Activated CD4-positive, alpha-beta T cell treated with anti-CD3 and anti-CD28 coated beads for 36 hours (primary cell): ENCODE data around the gene CRMP1. TPM values are rescaled to one million over a fixed set of nuclear protein-coding genes. Genes with fewer than 3 reads are reported as not detected.

Experiments
- ATAC-seq: fragments of 200-7000 bp; cut with Tn5 transposase; one replicate; pipeline ENCODE4 v1.10.0; 2021; ENCODE audit warnings: mild to moderate bottlenecking, moderate library complexity
- CTCF ChIA-PET: fragments of 350-600 bp; sonication (Branson Sonifier 250); formaldehyde crosslinking; loops from one replicate; lab custom pipeline; 2021; ENCODE audit warnings: antibody characterized with exemption; lab: Charles Lee
- POLR2A ChIA-PET: fragments of 350-600 bp; sonication (Branson Sonifier 250); formaldehyde crosslinking; loops from one replicate; lab custom pipeline; 2021; ENCODE audit warnings: antibody characterized with exemption, inconsistent platforms; lab: Charles Lee
- DNase-seq: peaks from one replicate; pipeline ENCODE4 v3.0.0-alpha.2; 2020
- H3K27ac Mint-ChIP-seq: one replicate; pipeline ENCODE4 v1.8.0; 2021; ENCODE audit warnings: mixed read lengths
- H3K27me3 Mint-ChIP-seq: one replicate; pipeline ENCODE4 v1.8.0; 2021; ENCODE audit warnings: mixed read lengths
- H3K36me3 Mint-ChIP-seq: one replicate; pipeline ENCODE4 v1.8.0; 2021; ENCODE audit warnings: low read depth, mixed read lengths
- H3K4me1 Mint-ChIP-seq: one replicate; pipeline ENCODE4 v1.8.0; 2021; ENCODE audit warnings: mixed read lengths
- H3K4me3 Mint-ChIP-seq: one replicate; pipeline ENCODE4 v1.8.0; 2021; ENCODE audit warnings: mild to moderate bottlenecking, moderate library complexity, mixed read lengths
- H3K9me3 Mint-ChIP-seq: one replicate; pipeline ENCODE4 v1.8.0; 2021; ENCODE audit warnings: low read depth, mixed read lengths
- intact Hi-C, 2 experiments: fragments of 100-400 bp; cut with DNase I in 1 of 2; cut with micrococcal nuclease in 1 of 2; formaldehyde crosslinking; loops; one replicate each; pipeline versions ENCODE4 v1.14.2 to v1.15.1; 2022 to 2024; cut with DNase I, micrococcal nuclease
- total RNA-seq, 2 experiments: library from RNA; stranded (reverse); gene quantifications; one replicate each; pipeline ENCODE4 v1.2.3, GENCODE V29; 2021

The CRMP1 gene
- total RNA-seq, 2 experiments from 2014 or later: not detected

DNA sequence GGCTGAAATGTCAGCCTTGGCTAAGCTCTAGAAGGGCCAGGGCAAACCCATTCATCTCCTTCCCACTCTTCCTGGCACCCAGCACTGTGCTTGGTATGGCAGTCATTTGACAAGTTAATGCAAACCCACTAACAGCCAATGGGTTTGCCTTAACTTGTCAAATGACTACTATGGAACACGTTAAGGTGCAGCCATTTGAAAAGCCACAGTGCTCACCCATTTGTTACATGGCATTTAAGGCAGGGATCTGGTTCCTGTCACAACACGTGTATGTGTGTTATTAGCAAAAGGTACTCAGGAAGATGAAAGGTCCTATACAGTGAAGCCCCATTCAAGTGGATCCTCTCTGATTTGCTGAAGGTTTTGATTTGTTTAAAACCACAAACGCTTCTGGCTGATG lies 7.2 kb downstream of the CRMP1 start:
- H3K36me3 Mint-ChIP-seq: no peaks in the 10 kb centered on the region
- no peak overlapping the region for H3K4me3 Mint-ChIP-seq
- DNase-seq (no peak), ATAC-seq (no peak)
- CTCF ChIA-PET: no interaction called here
- no peak overlapping the region for H3K27ac Mint-ChIP-seq
- no peaks in the 10 kb centered on the region for H3K9me3 Mint-ChIP-seq
- POLR2A ChIA-PET: no interaction called here
- peaks cover 3% of the 10 kb centered on the region for H3K4me1 Mint-ChIP-seq
- peaks cover 58% of the 10 kb centered on the region for H3K27me3 Mint-ChIP-seq
- intact Hi-C loops: loop anchor here in 1 of 2 experiments (1.0 kb wide), 1 partner anchor 16 kb away; no protein-coding TSS in a partner anchor

DNA sequence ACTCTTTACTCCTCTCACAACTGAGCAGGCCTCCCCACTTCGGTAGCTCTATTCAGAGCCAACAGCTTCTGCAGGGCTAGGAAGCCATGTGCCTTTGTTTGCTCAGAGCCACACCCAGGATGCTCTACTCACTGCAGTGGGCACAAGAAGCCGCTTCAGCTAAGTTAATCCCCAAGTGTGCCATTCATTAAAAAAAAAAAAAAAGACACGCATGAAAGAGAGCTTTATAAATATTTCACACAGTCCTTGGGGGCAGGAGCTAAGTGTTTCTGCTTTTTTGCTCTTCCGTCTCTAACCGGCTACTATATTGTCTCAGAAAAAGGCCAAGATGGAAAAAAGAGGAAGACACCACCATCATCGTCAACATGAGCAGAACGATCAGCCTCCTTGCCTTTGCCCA lies 8.1 kb downstream of the CRMP1 start:
- intact Hi-C loops: loop anchor here in 1 of 2 experiments (1.0 kb wide), 1 partner anchor 17 kb away; no protein-coding TSS in a partner anchor
- ChIA-PET POLR2A (no interaction called here), CTCF (no interaction called here)
- Mint-ChIP-seq H3K4me1 (peaks cover 3% of the 10 kb centered on the region), H3K36me3 (no peaks in the 10 kb centered on the region), H3K27ac (no peak overlapping the region), H3K4me3 (no peak overlapping the region), H3K27me3 (peaks cover 54% of the 10 kb centered on the region), H3K9me3 (no peaks in the 10 kb centered on the region)
- ATAC-seq: no peak
- DNase-seq: no peak

DNA sequence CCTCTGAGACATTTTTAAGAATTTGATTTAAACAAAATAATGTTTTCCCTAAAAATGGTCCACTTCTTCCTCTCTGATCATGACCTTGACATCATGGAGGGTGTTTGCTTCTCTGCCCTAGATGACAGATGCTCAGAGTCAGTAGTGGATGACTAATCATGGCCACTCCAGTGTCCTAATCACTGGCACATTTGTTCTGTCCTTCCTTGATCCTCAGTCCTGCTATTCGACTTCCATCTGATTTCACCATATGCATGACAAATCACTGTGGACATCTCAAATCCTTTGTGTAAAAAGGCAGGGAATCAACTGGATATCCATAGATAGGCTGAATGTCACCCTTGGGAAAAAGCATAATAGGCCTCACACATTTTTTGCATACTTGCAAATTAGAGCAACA lies 9.0 kb downstream of the CRMP1 start:
- POLR2A ChIA-PET: no interaction called here
- intact Hi-C loops: no loop called here
- Mint-ChIP-seq H3K36me3 (no peaks in the 10 kb centered on the region), H3K27ac (no peak overlapping the region), H3K4me3 (no peak overlapping the region), H3K4me1 (peaks cover 2% of the 10 kb centered on the region), H3K27me3 (peaks cover 49% of the 10 kb centered on the region), H3K9me3 (no peaks in the 10 kb centered on the region)
- DNase-seq (no peak), ATAC-seq (no peak)
- CTCF ChIA-PET: no interaction called here

DNA sequence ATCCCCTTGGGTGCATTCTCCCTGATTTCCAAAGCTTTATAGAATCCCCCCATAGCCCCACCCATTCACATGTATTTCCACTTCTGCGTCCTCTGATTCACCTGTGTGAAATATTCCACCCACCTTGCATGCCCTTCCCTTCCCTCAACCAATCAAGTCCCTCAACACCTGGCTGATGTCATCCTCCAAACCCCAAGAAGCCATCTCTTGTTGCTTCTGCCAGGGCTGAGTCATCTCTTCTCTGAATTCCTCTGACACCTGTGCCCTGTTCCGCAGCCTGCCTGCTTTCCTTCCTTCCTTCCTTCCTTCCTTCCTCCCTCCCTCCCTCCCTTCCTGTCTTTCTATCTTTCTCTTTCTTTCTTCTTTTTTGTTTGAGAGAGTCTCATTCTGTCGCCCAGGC lies 9.9 kb downstream of the CRMP1 start:
- ChIA-PET POLR2A (no interaction called here), CTCF (no interaction called here)
- Mint-ChIP-seq H3K27ac (no peak overlapping the region), H3K4me3 (no peak overlapping the region), H3K27me3 (peaks cover 46% of the 10 kb centered on the region), H3K9me3 (no peaks in the 10 kb centered on the region), H3K4me1 (no peaks in the 10 kb centered on the region), H3K36me3 (no peaks in the 10 kb centered on the region)
- intact Hi-C loops: no loop called here
- ATAC-seq (no peak), DNase-seq (no peak)

DNA sequence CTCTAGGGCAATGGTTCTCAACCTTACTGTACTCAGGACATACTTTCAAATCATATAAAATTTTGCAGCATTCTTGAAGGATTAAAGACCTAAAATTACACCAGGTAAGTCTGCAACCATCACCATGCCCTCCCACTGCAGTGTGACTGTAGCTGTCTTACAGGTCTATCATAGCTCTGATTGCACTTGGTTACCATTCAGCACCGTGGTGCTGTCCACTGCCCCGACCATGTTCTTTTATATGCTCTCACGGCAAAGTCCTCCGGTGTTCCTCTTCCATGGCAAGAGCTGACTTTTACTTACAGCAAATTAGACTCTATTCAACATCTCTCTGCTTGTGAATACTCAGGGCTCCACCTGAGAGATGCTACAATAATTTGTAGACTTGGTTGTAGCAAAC lies 11.5 kb downstream of the CRMP1 start:
- no peaks in the 10 kb centered on the region for H3K9me3 Mint-ChIP-seq
- ChIA-PET CTCF (interaction anchor here (0.8 kb wide), 1 partner anchor 17 kb away, joined by 3 read pairs; no protein-coding TSS in a partner anchor), POLR2A (no interaction called here)
- no peaks in the 10 kb centered on the region for H3K36me3 Mint-ChIP-seq
- no peaks in the 10 kb centered on the region for H3K4me1 Mint-ChIP-seq
- DNase-seq: no peak
- no peak for ATAC-seq
- H3K4me3 Mint-ChIP-seq: no peak overlapping the region
- H3K27ac Mint-ChIP-seq: no peak overlapping the region
- H3K27me3 Mint-ChIP-seq: peaks cover 39% of the 10 kb centered on the region
- intact Hi-C loops: no loop called here

DNA sequence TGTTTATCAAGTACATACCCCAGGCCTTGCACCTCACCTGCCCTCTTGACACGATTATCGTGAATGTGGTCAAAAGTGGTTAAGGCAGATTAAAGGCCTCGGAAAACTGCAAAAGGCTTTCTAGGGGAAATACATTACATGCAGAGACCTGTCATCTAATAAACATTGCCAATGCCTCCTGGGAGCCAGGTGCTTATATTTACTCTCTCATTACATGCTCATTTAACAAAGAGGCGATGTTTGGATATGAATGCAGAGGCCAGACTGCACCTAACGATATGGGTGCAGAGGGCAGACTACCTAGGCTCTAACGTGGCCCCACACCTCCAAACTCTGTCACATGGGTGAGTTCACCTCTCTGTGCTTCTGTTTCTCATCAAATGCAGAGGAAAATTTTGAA lies 14.5 kb downstream of the CRMP1 start:
- intact Hi-C loops: no loop called here
- DNase-seq (no peak), ATAC-seq (no peak)
- POLR2A ChIA-PET: no interaction called here
- H3K4me1 Mint-ChIP-seq: no peaks in the 10 kb centered on the region
- H3K4me3 Mint-ChIP-seq: no peak overlapping the region
- peaks cover 24% of the 10 kb centered on the region for H3K27me3 Mint-ChIP-seq
- no peaks in the 10 kb centered on the region for H3K36me3 Mint-ChIP-seq
- CTCF ChIA-PET: no interaction called here
- no peak overlapping the region for H3K27ac Mint-ChIP-seq
- H3K9me3 Mint-ChIP-seq: no peaks in the 10 kb centered on the region

DNA sequence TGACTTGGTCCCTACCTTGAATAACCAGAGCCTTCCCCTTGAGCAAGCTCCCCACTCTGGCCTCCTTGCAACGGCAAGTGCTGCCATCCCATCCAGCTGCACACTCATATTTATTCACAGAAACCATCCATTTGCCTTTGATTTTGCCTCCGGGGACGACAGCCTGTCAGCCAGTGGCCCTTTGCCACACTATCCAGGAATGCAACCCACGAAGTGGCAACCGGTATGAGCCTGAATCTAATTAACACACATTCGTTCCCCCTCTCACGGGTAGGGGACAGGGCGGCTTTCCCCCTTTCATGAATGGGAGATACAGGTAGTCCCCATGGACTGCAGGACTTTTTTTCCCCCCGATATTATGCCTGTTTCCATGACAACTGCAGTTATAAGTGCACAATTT lies 15.5 kb downstream of the CRMP1 start:
- no peaks in the 10 kb centered on the region for H3K9me3 Mint-ChIP-seq
- DNase-seq (no peak), ATAC-seq (no peak)
- H3K4me3 Mint-ChIP-seq: no peak overlapping the region
- ChIA-PET CTCF (no interaction called here), POLR2A (no interaction called here)
- no peak overlapping the region for H3K27ac Mint-ChIP-seq
- H3K27me3 Mint-ChIP-seq: peaks cover 21% of the 10 kb centered on the region
- no peaks in the 10 kb centered on the region for H3K4me1 Mint-ChIP-seq
- H3K36me3 Mint-ChIP-seq: no peaks in the 10 kb centered on the region
- intact Hi-C loops: no loop called here

DNA sequence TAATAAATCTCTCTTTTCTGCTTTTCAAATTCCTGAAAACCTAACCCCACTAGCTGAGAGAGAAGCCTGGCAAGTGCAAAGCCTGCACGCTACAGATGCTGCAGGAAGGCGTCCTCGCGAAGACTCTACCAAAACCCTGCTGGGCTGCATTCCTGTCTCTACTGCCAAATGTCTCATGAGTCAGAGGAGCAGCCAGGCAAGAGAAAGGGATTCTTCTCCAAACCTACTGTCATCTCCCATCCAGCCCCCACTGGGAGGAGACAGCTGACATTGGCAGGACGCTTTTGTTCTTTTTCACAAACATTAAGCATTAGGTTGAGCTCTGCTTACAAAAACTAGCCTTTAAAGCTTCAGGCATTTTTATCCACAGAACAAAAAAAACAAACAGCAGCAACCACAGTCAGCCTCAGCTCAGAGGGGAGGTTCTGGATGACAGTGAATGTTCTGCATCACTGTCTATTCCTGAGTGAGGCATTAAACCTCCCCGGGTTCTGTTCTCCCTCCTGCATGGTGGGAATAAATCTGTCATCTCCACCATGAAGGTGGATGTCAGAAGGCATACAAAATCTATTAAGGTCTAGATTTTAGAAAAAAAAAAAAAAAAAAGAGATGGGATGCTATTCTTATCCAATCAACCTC lies 18.0 kb downstream of the CRMP1 start:
- intact Hi-C loops: no loop called here
- H3K4me3 Mint-ChIP-seq: no peak overlapping the region

DNA sequence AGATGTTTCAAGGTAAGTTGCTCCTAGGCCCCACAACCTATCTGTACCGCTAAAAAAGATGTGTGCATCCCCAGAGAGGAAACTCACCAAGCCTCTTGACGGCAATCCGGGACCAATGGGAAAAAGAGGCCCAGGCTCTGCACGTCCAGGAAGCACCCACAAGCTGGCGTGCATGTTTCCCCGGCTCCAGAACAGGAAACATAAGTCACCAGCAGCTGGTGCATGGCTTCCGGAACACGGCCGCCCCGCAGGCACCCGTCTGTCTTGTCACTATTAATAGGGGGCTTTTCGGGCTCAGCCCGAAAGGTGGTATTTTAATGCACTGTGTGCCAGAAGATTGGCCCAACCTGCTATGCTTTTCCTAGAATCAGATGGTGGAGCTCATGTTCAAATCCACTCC lies 22.2 kb downstream of the CRMP1 start:
- H3K27me3 Mint-ChIP-seq: peaks cover 16% of the 10 kb centered on the region
- no peak overlapping the region for H3K27ac Mint-ChIP-seq
- intact Hi-C loops: no loop called here
- no peak overlapping the region for H3K4me3 Mint-ChIP-seq
- ChIA-PET POLR2A (no interaction called here), CTCF (interaction anchor here (0.7 kb wide), 1 partner anchor 1215 kb away, joined by 3 read pairs; no protein-coding TSS in a partner anchor)
- H3K36me3 Mint-ChIP-seq: no peaks in the 10 kb centered on the region
- DNase-seq: peak; percentile 13
- no peaks in the 10 kb centered on the region for H3K9me3 Mint-ChIP-seq
- H3K4me1 Mint-ChIP-seq: peaks cover 14% of the 10 kb centered on the region
- ATAC-seq: no peak

More for the DNA sequence above, 18.0 kb downstream of the CRMP1 start:
- Mint-ChIP-seq H3K9me3 (no peaks in the 10 kb centered on the region), H3K4me1 (no peaks in the 10 kb centered on the region), H3K36me3 (no peaks in the 10 kb centered on the region), H3K27me3 (peaks cover 12% of the 10 kb centered on the region), H3K27ac (no peak overlapping the region)
- ATAC-seq (no peak), DNase-seq (no peak)
- CTCF ChIA-PET: no interaction called here
- POLR2A ChIA-PET: interaction anchor here (0.6 kb wide), 1 partner anchor 169 kb away, joined by 3 read pairs; no protein-coding TSS in a partner anchor

DNA sequence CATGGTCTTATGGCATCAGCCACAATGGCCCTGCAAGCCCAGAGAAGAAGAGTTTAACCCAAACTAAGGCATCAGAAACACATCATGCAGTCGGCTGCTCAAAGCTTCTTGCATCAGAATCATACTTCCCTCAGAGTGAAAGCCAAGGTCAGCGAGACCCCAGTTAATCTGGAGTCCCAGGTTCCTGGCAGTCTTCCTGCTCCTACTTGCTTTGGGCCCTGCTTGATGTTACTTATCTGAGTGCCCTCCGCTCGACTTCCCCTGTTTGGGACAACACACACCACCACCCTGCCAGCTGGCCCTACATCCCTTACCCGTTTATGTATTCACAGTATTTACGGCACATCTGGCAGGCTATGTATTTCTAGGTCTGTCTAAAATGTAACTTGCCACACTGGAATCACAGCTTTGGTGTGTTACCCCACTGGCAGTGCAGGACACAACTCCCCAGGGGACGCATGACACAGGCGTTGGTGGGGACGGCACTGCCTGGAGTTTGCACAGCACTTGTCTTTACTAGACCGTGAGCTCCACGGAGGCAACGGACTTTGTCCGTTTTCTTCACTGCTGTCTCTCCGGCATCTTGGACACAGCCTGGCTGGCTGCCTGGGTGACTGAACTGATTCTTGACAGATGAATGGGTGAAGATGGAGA lies 22.8 kb downstream of the CRMP1 start:
- Mint-ChIP-seq H3K36me3 (no peaks in the 10 kb centered on the region), H3K4me3 (no peak overlapping the region), H3K27ac (no peak overlapping the region), H3K4me1 (peaks cover 15% of the 10 kb centered on the region), H3K27me3 (peaks cover 16% of the 10 kb centered on the region), H3K9me3 (no peaks in the 10 kb centered on the region)
- intact Hi-C loops: no loop called here
- ChIA-PET CTCF (interaction anchor here (0.7 kb wide), 1 partner anchor 1215 kb away, joined by 3 read pairs; no protein-coding TSS in a partner anchor), POLR2A (no interaction called here)
- ATAC-seq (no peak), DNase-seq (no peak)

DNA sequence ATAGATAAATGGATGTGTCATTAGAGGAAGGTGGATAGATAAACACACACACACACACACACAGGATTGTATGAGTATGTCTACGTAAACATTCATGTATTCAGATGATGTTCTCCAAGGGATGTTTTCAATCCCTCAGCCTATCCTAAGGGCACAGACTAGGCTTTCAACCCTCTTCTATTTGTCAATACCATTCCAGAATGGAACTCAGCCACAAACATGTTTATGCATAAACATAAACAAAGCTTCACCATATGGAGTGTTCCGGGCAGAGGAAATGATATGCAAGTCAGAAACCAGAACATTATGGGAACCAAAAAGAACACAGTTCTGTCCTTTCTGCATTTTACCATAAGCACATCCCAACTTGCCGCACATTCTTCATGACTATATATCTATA lies 25.0 kb downstream of the CRMP1 start:
- Mint-ChIP-seq H3K36me3 (no peaks in the 10 kb centered on the region), H3K9me3 (no peaks in the 10 kb centered on the region), H3K4me1 (peaks cover 24% of the 10 kb centered on the region), H3K27me3 (peaks cover 12% of the 10 kb centered on the region), H3K4me3 (no peak overlapping the region), H3K27ac (no peak overlapping the region)
- DNase-seq (no peak), ATAC-seq (no peak)
- intact Hi-C loops: no loop called here
- POLR2A ChIA-PET: no interaction called here
- CTCF ChIA-PET: no interaction called here
